IMR-90 (cell line): Measurements from ENCODE around the gene MRC2. TPM values are rescaled to one million over a fixed set of nuclear protein-coding genes. Genes with fewer than 3 reads are reported as not detected.

Experiments
- ATAC-seq: fragments of 200-7000 bp; cut with Tn5 transposase; 2 replicates; pipeline ENCODE4 v1.9.1; 2020; ENCODE audit warnings: low read depth, mild to moderate bottlenecking, moderate library complexity
- BruUV-seq: library from RNA; stranded (reverse); fragments of 400-500 nt; replicated peaks from 2 replicates; lab custom pipeline; 2021; lab: Mats Ljungman, UMichigan
- CTCF ChIA-PET: fragments of 300-600 bp; formaldehyde crosslinking; extraction: SDS; loops from one replicate; lab custom pipeline; 2021; ENCODE audit warnings: antibody characterized with exemption; lab: Yijun Ruan, JAX
- POLR2A ChIA-PET: fragments of 300-600 bp; sonication (Branson Sonifier 250); formaldehyde crosslinking; loops from one replicate; lab custom pipeline; 2022; ENCODE audit warnings: antibody characterized with exemption; ENCODE audit not compliant: unreplicated experiment; lab: Charles Lee
- DNase-seq: peaks from one replicate; pipeline ENCODE4 v3.0.0; 2013
- H2AFZ ChIP-seq: replicated peaks from 2 replicates; pipeline ENCODE3; 2013; ENCODE audit warnings: low read length, mild to moderate bottlenecking; ENCODE audit not compliant: poor library complexity
- H2AK5ac ChIP-seq: 2 replicates; pipeline ENCODE4 v1.6.1; 2013; ENCODE audit warnings: low read depth, low read length, inconsistent platforms
- H2AK9ac ChIP-seq: replicated peaks from 2 replicates; pipeline ENCODE3; 2013; ENCODE audit warnings: mild to moderate bottlenecking, low read depth, low read length, moderate library complexity; ENCODE audit not compliant: poor library complexity
- H2BK120ac ChIP-seq: 2 replicates; pipeline ENCODE4 v1.6.1; 2013; ENCODE audit warnings: low read depth, low read length, inconsistent platforms
- H2BK15ac ChIP-seq: 3 replicates; pipeline ENCODE4 v1.6.1; 2013; ENCODE audit warnings: low read depth, low read length, inconsistent platforms
- H2BK20ac ChIP-seq: 2 replicates; pipeline ENCODE4 v1.6.1; 2013; ENCODE audit warnings: low read depth, mild to moderate bottlenecking, inconsistent platforms, low read length, moderate library complexity
- H2BK5ac ChIP-seq: 2 replicates; pipeline ENCODE4 v1.6.1; 2013; ENCODE audit warnings: mild to moderate bottlenecking, low read depth, low read length, inconsistent platforms; ENCODE audit not compliant: poor library complexity, severe bottlenecking
- H3K14ac ChIP-seq: replicated peaks from 2 replicates; pipeline ENCODE4 v1.6.1; 2013; ENCODE audit warnings: low read depth, low read length, inconsistent platforms
- H3K18ac ChIP-seq: 2 replicates; pipeline ENCODE4 v1.6.1; 2013; ENCODE audit warnings: low read depth, low read length, control low read depth
- H3K23ac ChIP-seq: 2 replicates; pipeline ENCODE4 v1.6.1; 2013; ENCODE audit warnings: low read depth, low read length, inconsistent platforms
- H3K27ac ChIP-seq: 2 replicates; pipeline ENCODE4 v1.5.1; 2013; ENCODE audit warnings: mild to moderate bottlenecking, control low read depth, low read length; ENCODE audit not compliant: insufficient read depth
- H3K27me3 ChIP-seq: 2 replicates; pipeline ENCODE4 v1.6.1; 2013; ENCODE audit warnings: low read length; ENCODE audit not compliant: control insufficient read depth, insufficient read depth
- H3K36me3 ChIP-seq: 2 replicates; pipeline ENCODE4 v1.6.1; 2013; ENCODE audit warnings: low read length, mixed read lengths; ENCODE audit not compliant: control insufficient read depth, insufficient read depth
- H3K4ac ChIP-seq: 2 replicates; pipeline ENCODE4 v1.6.1; 2013; ENCODE audit warnings: low read depth, low read length, inconsistent platforms
- H3K4me1 ChIP-seq: 2 replicates; pipeline ENCODE4 v1.6.1; 2013; ENCODE audit warnings: low read length, mixed read lengths; ENCODE audit not compliant: control insufficient read depth, insufficient read depth
- H3K4me2 ChIP-seq: 2 replicates; pipeline ENCODE4 v1.6.1; 2013; ENCODE audit warnings: low read depth, mild to moderate bottlenecking, control low read depth, low read length, moderate library complexity
- H3K4me3 ChIP-seq: 2 replicates; pipeline ENCODE4 v1.5.1; 2013; ENCODE audit warnings: low read depth, mild to moderate bottlenecking, control low read depth, low read length, moderate library complexity; ENCODE audit not compliant: insufficient read depth
- H3K56ac ChIP-seq: 2 replicates; pipeline ENCODE4 v1.6.1; 2013; ENCODE audit warnings: low read length, inconsistent platforms; ENCODE audit not compliant: insufficient read depth; ENCODE audit errors: extremely low read depth
- H3K79me1 ChIP-seq, 2 experiments: 2 replicates each; pipeline ENCODE4 v1.6.1; 2013; ENCODE audit warnings: low read length in 2 of 2, inconsistent platforms in 1 of 2, low read depth in 1 of 2
- H3K9ac ChIP-seq: 2 replicates; pipeline ENCODE4 v1.6.1; 2013; ENCODE audit warnings: low read depth, low read length, control low read depth
- H3K9me1 ChIP-seq: 2 replicates; pipeline ENCODE4 v1.6.1; 2013; ENCODE audit warnings: low read length, inconsistent platforms; ENCODE audit not compliant: insufficient read depth
- H3K9me3 ChIP-seq: 2 replicates; pipeline ENCODE4 v1.6.1; 2013; ENCODE audit warnings: low read length; ENCODE audit not compliant: control insufficient read depth, insufficient read depth
- H4K20me1 ChIP-seq: 2 replicates; pipeline ENCODE4 v1.6.1; 2013; ENCODE audit warnings: low read length, inconsistent platforms; ENCODE audit not compliant: insufficient read depth
- H4K5ac ChIP-seq: 2 replicates; pipeline ENCODE4 v1.6.1; 2013; ENCODE audit warnings: mild to moderate bottlenecking, low read depth, low read length, control low read depth
- H4K8ac ChIP-seq, 2 experiments: 2 replicates each; pipeline ENCODE4 v1.6.1; 2013; ENCODE audit warnings: low read depth in 2 of 2, low read length in 2 of 2, control low read depth in 1 of 2, inconsistent platforms in 1 of 2
- H4K91ac ChIP-seq: 2 replicates; pipeline ENCODE4 v1.6.1; 2013; ENCODE audit warnings: low read depth, low read length, inconsistent platforms; ENCODE audit not compliant: insufficient read depth
- BHLHE40 ChIP-seq: fragments of 150-350 bp; IDR thresholded peaks from 2 replicates; pipeline ENCODE4 v1.6.1; 2016; ENCODE audit warnings: mild to moderate bottlenecking, low read depth, low read length
- CEBPB ChIP-seq: IDR thresholded peaks from 2 replicates; pipeline ENCODE4 v1.6.1; 2012; ENCODE audit warnings: low read depth, low read length, improper control_type of control experiment
- CHD1 ChIP-seq: IDR thresholded peaks from 2 replicates; pipeline ENCODE4 v1.6.1; 2012; ENCODE audit warnings: low read depth, low read length, improper control_type of control experiment
- FOS ChIP-seq: fragments of 150-350 bp; IDR thresholded peaks from 2 replicates; pipeline ENCODE4 v1.6.1; 2016; ENCODE audit warnings: low read depth, low read length
- MAFK ChIP-seq: IDR thresholded peaks from 2 replicates; pipeline ENCODE4 v1.6.1; 2012; ENCODE audit warnings: low read depth, low read length, improper control_type of control experiment
- MAZ ChIP-seq: IDR thresholded peaks from 2 replicates; pipeline ENCODE4 v1.6.1; 2012; ENCODE audit warnings: low read depth, mild to moderate bottlenecking, low read length, improper control_type of control experiment, moderate library complexity, borderline replicate concordance
- MXI1 ChIP-seq: IDR thresholded peaks from 2 replicates; pipeline ENCODE4 v1.6.1; 2012; ENCODE audit warnings: low read depth, mild to moderate bottlenecking, low read length, moderate library complexity, borderline replicate concordance
- NFE2L2 ChIP-seq: fragments of 150-350 bp; IDR thresholded peaks from 2 replicates; pipeline ENCODE4 v1.6.1; 2016; ENCODE audit warnings: low read depth, mild to moderate bottlenecking, low read length
- POLR2A ChIP-seq: IDR thresholded peaks from 2 replicates; pipeline ENCODE4 v1.6.1; 2012; ENCODE audit warnings: mild to moderate bottlenecking, low read depth, low read length
- RAD21 ChIP-seq: IDR thresholded peaks from 2 replicates; pipeline ENCODE4 v1.6.1; 2012; ENCODE audit warnings: low read length, improper control_type of control experiment
- RCOR1 ChIP-seq: IDR thresholded peaks from 2 replicates; pipeline ENCODE4 v1.6.1; 2012; ENCODE audit warnings: mild to moderate bottlenecking, low read length, improper control_type of control experiment; ENCODE audit not compliant: insufficient replicate concordance
- RFX5 ChIP-seq: IDR thresholded peaks from 2 replicates; pipeline ENCODE4 v1.8.0; 2012; ENCODE audit warnings: low read depth, mild to moderate bottlenecking, low read length, moderate library complexity
- SMC3 ChIP-seq: fragments of 150-350 bp; IDR thresholded peaks from 2 replicates; pipeline ENCODE4 v1.6.1; 2016; ENCODE audit warnings: low read depth, mild to moderate bottlenecking, antibody characterized with exemption, low read length, moderate library complexity
- WGBS, 2 experiments: methylation state at CpG; one replicate each; pipeline versions ENCODE4 v1.1.5 to v1.1.7; 2013; ENCODE audit warnings: missing lambda C conversion rate in 2 of 2; ENCODE audit not compliant: insufficient read length in 1 of 2; ENCODE audit errors: extremely low coverage in 2 of 2; 5-methylcytosine and 5-hydroxymethylcytosine counted together
- dilution Hi-C: fragments of 300-500 bp; cut with HindIII; formaldehyde crosslinking; loops from one replicate; pipeline ENCODE4 v1.14.3; 2018; ENCODE audit warnings: low sequenced_read_pairs; ENCODE audit not compliant: unreplicated experiment
- in situ Hi-C: fragments of 300-500 bp; cut with MboI; formaldehyde crosslinking; loops from 3 replicates; pipeline ENCODE4 v1.14.3; 2019; ENCODE audit warnings: low sequenced_read_pairs, inconsistent platforms, mixed read lengths
- intact Hi-C: fragments of 100-400 bp; cut with micrococcal nuclease; formaldehyde crosslinking; loops from 2 replicates; pipeline ENCODE4 v1.10.0; 2022
- polyA plus RNA-seq, 3 experiments: library from polyadenylated mRNA; depleted of rRNA; stranded (reverse); fragments of >200 nt; gene quantifications; 2 replicates each; pipeline ENCODE4 v1.2.3, GENCODE V29; 2012; ENCODE audit warnings: low replicate concordance in 1 of 3
- total RNA-seq: library from RNA; depleted of rRNA; stranded (reverse); fragments of >200 nt; gene quantifications from 2 replicates; pipeline ENCODE4 v1.2.3, GENCODE V29; 2012
- TF ChIP-seq, protein P1 (sequence below): conservative IDR thresholded peaks from 2 replicates; pipeline ENCODE4 v1.5.1; 2012; ENCODE audit warnings: mild to moderate bottlenecking, low read depth, low read length, improper control_type of control experiment
- TF ChIP-seq, protein P2 (sequence below): fragments of 150-350 bp; IDR thresholded peaks from 2 replicates; pipeline ENCODE4 v1.6.1; 2017; ENCODE audit warnings: mild to moderate bottlenecking, antibody characterized with exemption, low read length, low read depth
- TF ChIP-seq, protein P3 (sequence below): fragments of 150-350 bp; IDR thresholded peaks from 2 replicates; pipeline ENCODE4 v1.6.1; 2016; ENCODE audit warnings: low read depth, mild to moderate bottlenecking, low read length, moderate library complexity, borderline replicate concordance

The MRC2 gene
- total and polyA plus RNA-seq, 2 of the 4 experiments (the other 2 are of a cell fraction): 39.3 to 137 TPM

DNA sequence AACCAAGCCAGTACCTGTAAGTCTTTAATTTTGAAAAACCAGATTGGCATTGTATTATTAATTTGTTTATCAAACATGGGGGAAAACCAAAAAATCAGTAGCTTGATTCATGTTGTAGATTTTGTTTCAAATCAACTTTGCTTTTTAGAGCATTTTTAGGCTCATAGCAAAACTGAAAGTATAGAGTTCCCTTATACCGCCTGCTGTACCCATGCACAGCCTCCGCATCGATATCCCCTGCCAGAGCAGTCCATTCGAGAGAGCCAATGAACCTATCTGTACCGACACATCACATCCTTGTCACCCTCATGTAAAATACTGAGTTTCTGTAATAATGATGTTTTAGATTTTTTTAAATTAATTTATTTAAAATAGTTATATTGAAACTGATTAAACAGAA lies 16.2 kb upstream of the MRC2 start:
- no peak overlapping the region for H2AK5ac ChIP-seq
- H3K23ac ChIP-seq: no peak overlapping the region
- no CpG with 5 or more reads among the region's 5 CpGs for WGBS, 2 experiments
- H4K8ac ChIP-seq: no peak overlapping the region
- H3K27ac ChIP-seq: no peak overlapping the region
- no peak overlapping the region for H3K14ac ChIP-seq
- no peaks in the 10 kb centered on the region for H3K9me3 ChIP-seq
- H3K4me2 ChIP-seq: no peak overlapping the region
- H4K20me1 ChIP-seq: no peaks in the 10 kb centered on the region; the same call in 1 of the 2 replicates
- H2AK9ac ChIP-seq: no peak overlapping the region
- no peak overlapping the region for H3K56ac ChIP-seq
- H3K27me3 ChIP-seq: no peaks in the 10 kb centered on the region
- no peak overlapping the region for H3K4ac ChIP-seq
- no peak overlapping the region for H2BK15ac ChIP-seq
- H3K4me3 ChIP-seq: no peak overlapping the region
- no peak overlapping the region for H4K5ac ChIP-seq
- H3K79me1 ChIP-seq: peaks cover 21 to 37% of the 10 kb centered on the region in 2 experiments
- intact Hi-C loops (loop anchor here (5.0 kb wide), 1 partner anchor 39 kb away; no protein-coding TSS in a partner anchor), in situ Hi-C loops (no loop called here), dilution Hi-C loops (no loop called here)
- peaks cover 12% of the 10 kb centered on the region for H3K9me1 ChIP-seq
- no peak overlapping the region for H2BK120ac ChIP-seq
- no TSS peak for BruUV-seq
- peaks cover 41% of the 10 kb centered on the region for H3K36me3 ChIP-seq
- no peak overlapping the region for H2BK20ac ChIP-seq
- TF ChIP-seq, protein P1, sequence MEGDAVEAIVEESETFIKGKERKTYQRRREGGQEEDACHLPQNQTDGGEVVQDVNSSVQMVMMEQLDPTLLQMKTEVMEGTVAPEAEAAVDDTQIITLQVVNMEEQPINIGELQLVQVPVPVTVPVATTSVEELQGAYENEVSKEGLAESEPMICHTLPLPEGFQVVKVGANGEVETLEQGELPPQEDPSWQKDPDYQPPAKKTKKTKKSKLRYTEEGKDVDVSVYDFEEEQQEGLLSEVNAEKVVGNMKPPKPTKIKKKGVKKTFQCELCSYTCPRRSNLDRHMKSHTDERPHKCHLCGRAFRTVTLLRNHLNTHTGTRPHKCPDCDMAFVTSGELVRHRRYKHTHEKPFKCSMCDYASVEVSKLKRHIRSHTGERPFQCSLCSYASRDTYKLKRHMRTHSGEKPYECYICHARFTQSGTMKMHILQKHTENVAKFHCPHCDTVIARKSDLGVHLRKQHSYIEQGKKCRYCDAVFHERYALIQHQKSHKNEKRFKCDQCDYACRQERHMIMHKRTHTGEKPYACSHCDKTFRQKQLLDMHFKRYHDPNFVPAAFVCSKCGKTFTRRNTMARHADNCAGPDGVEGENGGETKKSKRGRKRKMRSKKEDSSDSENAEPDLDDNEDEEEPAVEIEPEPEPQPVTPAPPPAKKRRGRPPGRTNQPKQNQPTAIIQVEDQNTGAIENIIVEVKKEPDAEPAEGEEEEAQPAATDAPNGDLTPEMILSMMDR: no peak
- TF ChIP-seq NFE2L2 (no peak), RCOR1 (no peak), BHLHE40 (no peak), RAD21 (no peak), FOS (no peak), CEBPB (no peak), SMC3 (no peak), POLR2A (no peak), MAFK (no peak), MAZ (no peak), RFX5 (no peak), CHD1 (no peak), MXI1 (no peak)
- TF ChIP-seq, protein P2, sequence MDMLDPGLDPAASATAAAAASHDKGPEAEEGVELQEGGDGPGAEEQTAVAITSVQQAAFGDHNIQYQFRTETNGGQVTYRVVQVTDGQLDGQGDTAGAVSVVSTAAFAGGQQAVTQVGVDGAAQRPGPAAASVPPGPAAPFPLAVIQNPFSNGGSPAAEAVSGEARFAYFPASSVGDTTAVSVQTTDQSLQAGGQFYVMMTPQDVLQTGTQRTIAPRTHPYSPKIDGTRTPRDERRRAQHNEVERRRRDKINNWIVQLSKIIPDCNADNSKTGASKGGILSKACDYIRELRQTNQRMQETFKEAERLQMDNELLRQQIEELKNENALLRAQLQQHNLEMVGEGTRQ: no peak
- TF ChIP-seq, protein P3, sequence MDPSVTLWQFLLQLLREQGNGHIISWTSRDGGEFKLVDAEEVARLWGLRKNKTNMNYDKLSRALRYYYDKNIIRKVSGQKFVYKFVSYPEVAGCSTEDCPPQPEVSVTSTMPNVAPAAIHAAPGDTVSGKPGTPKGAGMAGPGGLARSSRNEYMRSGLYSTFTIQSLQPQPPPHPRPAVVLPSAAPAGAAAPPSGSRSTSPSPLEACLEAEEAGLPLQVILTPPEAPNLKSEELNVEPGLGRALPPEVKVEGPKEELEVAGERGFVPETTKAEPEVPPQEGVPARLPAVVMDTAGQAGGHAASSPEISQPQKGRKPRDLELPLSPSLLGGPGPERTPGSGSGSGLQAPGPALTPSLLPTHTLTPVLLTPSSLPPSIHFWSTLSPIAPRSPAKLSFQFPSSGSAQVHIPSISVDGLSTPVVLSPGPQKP: no peak
- POLR2A ChIA-PET: interaction anchor here (0.7 kb wide), 1 partner anchor 8 kb away, joined by 3 read pairs; no protein-coding TSS in a partner anchor
- DNase-seq (no peak), ATAC-seq (no peak)
- H2AFZ ChIP-seq: no peak overlapping the region
- H3K4me1 ChIP-seq: no peaks in the 10 kb centered on the region; the same call in 1 of the 2 replicates
- no peak overlapping the region for H4K91ac ChIP-seq
- CTCF ChIA-PET: no interaction called here
- no peak overlapping the region for H3K18ac ChIP-seq
- no peak overlapping the region for H3K9ac ChIP-seq
- H2BK5ac ChIP-seq: no peak overlapping the region
